ENCODE results near the gene ACSL1. TPM values are rescaled to one million over a fixed set of nuclear protein-coding genes. Genes with fewer than 3 reads are reported as not detected.
A peak's percentile ranks its signal among the peaks of the same experiment; 100 is the strongest.

The ACSL1 gene
- total and polyA plus RNA-seq, 12 donors = 6.2 to 113 (median 67.7) TPM

DNA sequence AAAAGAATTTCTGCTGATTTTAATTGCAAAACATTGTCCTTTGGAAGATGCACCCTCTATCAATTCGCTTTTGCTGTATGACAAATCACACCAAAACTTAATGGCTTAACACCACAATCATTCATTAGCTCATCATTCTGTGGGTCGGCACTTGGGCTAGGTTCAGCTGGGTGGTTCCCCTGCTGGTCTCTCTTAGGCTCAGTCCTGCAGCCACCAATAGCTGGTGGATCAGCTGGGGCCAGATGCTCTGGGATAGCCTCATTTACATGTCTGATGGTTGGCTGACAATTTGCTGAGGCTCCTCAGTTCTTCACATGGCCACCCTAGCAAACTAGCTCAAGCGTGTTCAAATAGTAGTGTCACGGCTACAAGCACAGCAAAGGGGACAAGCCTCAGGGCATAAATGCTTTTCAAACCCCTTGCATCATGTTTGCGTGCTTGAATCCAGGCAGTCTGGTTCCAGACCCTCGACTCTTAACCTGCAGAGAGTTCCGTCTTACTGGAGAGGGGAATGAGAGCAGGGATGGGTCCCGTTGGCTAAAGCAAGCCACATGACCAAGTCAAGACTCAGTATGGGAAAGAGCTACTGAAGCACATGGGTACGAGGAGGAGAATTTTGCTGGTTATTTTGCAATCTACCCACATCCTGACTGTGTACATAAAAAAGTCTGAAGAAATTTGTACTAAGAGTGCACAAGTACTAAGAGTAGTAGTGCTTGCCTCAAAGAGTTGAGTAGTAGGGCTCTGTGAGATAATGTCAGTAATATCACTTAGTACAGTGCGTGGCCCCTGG lies 7.5 kb upstream of the ACSL1 start:
- Histone ChIP-seq H3K27me3 (no peaks in the 10 kb centered on the region), H3K36me3 (replicated peaks in 1 of 2) (no peaks in the 10 kb centered on the region), H3K9me3 (replicated peaks in 1 of 3) (no peaks in the 10 kb centered on the region), H3K4me1 (replicated peaks in 1 of 2) (no peaks in the 10 kb centered on the region), H3K27ac (no peak overlapping the region), H3K4me3 (no peak overlapping the region)
- 73 to 87% (median 80%) methylated on average over 10 of the region's 10 CpGs for WGBS, 4 donors
- no peak for DNase-seq
- intact Hi-C loops (cut with DNase I) = no loop called here
- TF ChIP-seq, protein P1, sequence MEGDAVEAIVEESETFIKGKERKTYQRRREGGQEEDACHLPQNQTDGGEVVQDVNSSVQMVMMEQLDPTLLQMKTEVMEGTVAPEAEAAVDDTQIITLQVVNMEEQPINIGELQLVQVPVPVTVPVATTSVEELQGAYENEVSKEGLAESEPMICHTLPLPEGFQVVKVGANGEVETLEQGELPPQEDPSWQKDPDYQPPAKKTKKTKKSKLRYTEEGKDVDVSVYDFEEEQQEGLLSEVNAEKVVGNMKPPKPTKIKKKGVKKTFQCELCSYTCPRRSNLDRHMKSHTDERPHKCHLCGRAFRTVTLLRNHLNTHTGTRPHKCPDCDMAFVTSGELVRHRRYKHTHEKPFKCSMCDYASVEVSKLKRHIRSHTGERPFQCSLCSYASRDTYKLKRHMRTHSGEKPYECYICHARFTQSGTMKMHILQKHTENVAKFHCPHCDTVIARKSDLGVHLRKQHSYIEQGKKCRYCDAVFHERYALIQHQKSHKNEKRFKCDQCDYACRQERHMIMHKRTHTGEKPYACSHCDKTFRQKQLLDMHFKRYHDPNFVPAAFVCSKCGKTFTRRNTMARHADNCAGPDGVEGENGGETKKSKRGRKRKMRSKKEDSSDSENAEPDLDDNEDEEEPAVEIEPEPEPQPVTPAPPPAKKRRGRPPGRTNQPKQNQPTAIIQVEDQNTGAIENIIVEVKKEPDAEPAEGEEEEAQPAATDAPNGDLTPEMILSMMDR (IDR thresholded peaks at IDR 0.05) = no peak
- no peak for TF ChIP-seq POLR2A (IDR thresholded peaks at IDR 0.05)

DNA sequence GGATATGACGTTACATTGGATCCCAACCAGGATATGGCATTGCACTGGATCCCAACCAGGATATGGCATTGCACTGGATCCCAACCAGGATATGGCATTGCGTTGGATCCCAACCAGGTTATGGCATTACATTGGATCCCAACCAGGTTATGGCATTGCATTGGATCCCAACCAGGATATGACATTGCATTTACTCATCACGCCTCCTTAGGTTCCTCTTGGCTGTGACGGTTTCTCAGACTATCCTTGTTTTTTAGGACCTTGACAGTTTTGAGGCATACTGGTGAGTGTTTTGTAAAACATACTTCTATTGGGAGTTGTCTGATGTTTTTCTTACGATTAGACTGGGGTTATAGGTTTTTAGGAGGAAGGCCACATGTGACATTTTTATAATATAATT lies 5.4 kb upstream of the ACSL1 start:
- intact Hi-C loops (cut with DNase I) = no loop called here
- no peak overlapping the region for H3K4me3 ChIP-seq
- no peak overlapping the region for H3K27ac ChIP-seq
- DNase-seq = no peak
- whole genome bisulfite sequencing, 4 donors = 73 to 90% (median 79%) methylated on average over 5 of the region's 5 CpGs
- no peaks in the 10 kb centered on the region for H3K27me3 ChIP-seq
- H3K4me1 ChIP-seq (replicated peaks in 1 of 2) = peaks cover 0 to 4% of the 10 kb centered on the region in 2 donors
- no peaks in the 10 kb centered on the region for H3K9me3 ChIP-seq (replicated peaks in 1 of 3)
- TF ChIP-seq, protein P1 (IDR thresholded peaks at IDR 0.05) = no peak
- no peak for TF ChIP-seq POLR2A (IDR thresholded peaks at IDR 0.05)
- H3K36me3 ChIP-seq (replicated peaks in 1 of 2) = no peaks in the 10 kb centered on the region

DNA sequence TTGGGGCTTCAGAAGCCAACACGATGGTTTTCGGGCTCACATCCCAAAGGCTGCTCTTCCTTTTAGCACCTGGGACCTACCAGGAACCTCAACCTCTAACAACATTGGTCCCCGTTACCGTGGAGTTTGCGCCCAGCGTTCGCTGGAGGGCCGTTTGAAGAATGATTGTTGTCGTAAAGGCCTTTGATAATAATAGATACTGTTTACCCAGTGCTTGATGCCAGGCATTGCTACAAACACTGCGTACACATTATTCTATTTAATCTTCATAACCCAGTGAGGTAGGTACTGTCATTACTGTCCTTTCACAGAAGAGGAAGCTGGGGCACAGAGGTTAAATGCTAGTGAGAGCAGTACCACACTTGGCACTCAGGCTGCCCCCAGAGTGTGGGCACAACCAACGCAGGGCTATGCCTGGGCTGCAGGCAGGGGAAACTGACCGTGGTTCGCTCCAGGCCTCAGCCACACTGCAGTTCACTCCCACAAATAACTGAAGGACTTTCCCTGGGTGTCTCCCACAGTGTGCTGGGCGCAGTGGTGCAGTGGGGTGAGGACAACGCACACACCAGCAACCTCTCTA lies 1.0 kb upstream of the ACSL1 start:
- Histone ChIP-seq H3K36me3 (replicated peaks in 1 of 2) (no peaks in the 10 kb centered on the region), H3K27me3 (no peaks in the 10 kb centered on the region), H3K27ac (peak overlapping the region in 4 of 5 donors; percentile 57 to 92 (median 74)), H3K4me1 (replicated peaks in 1 of 2) (peaks cover 0 to 13% of the 10 kb centered on the region in 2 donors), H3K9me3 (replicated peaks in 1 of 3) (no peaks in the 10 kb centered on the region), H3K4me3 (peak overlapping the region in 3 of 4 donors; percentile 32 to 89 (median 70))
- 60 to 69% (median 62%) methylated on average over 6 to 15 of the region's 15 CpGs for WGBS, 4 donors
- DNase-seq = no peak
- intact Hi-C loops (cut with DNase I) = no loop called here
- TF ChIP-seq, protein P1 (IDR thresholded peaks at IDR 0.05) = peak in 1 of 6 experiments; percentile 2
- TF ChIP-seq POLR2A (IDR thresholded peaks at IDR 0.05) = no peak

DNA sequence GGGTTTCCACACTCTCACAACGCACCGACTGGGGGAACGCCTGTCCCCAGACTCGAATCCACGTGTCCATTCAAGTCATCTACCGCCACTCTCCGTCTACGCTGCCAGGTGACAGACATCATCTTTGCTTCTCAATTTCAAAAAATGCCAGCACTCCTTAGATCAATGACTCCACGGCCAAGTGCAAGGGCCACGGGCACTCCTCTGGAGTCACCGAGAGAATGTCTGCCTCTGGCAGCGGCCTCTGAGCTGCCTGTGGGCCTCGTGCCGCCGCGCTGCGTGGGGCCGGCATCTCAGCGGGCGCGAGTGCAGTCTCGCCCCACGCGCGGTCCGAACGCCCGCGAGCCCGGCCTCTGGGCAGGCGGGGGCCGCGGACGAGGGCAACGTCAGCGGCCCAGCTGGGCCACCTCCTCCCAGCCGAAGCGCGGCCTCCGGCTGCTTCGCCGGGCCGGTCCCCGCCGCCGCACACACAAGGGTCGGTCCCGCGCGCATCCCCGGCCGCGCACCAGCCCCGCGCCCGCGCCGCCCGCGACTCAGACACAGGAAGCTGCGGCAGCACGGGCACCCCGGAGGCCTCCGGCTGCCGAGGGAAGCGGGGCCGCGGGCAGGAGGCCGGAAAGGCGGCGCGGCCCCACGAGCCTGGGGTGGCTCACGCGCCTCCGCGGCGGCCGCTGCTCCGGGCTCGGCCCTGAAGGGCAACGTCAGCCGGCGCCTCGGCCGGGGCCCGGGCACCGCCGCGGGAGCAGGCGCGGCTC lies 450 bp downstream of the ACSL1 start:
- intact Hi-C loops (cut with DNase I) = no loop called here
- TF ChIP-seq, protein P1 (IDR thresholded peaks at IDR 0.05) = no peak
- TF ChIP-seq POLR2A (IDR thresholded peaks at IDR 0.05) = no peak
- WGBS, 4 donors = 1 to 19% (median 5%) methylated on average over 10 to 92 of the region's 92 CpGs

More for the DNA sequence above, 450 bp downstream of the ACSL1 start:
- Histone ChIP-seq H3K27me3 (no peaks in the 10 kb centered on the region), H3K9me3 (replicated peaks in 1 of 3) (no peaks in the 10 kb centered on the region), H3K4me3 (peak overlapping the region in 3 of 4 donors; percentile 19 to 89 (median 45)), H3K4me1 (replicated peaks in 1 of 2) (peaks cover 0 to 13% of the 10 kb centered on the region in 2 donors), H3K27ac (peak overlapping the region in 3 of 5 donors; percentile 60 to 92 (median 76)), H3K36me3 (replicated peaks in 1 of 2) (no peaks in the 10 kb centered on the region)
- DNase-seq = peak in 3 of 7 donors; percentile 29 to 63 (median 40)
